HepG2 (cell line): Measurements from ENCODE around the gene KIAA1958. TPM values are rescaled to one million over a fixed set of nuclear protein-coding genes. Genes with fewer than 3 reads are reported as not detected.

Experiments
- BORCS8-MEF2B ChIP-seq: sonication (generic); formaldehyde crosslinking; IDR thresholded peaks from 2 replicates; pipeline ENCODE4 v1.8.0; 2022; ENCODE audit warnings: mild to moderate bottlenecking, missing genetic modification reagents
- CBFB ChIP-seq: sonication (generic); formaldehyde crosslinking; IDR thresholded peaks from 2 replicates; pipeline ENCODE4 v1.4.0; 2020; ENCODE audit warnings: missing genetic modification reagents
- PPARG ChIP-seq: conservative IDR thresholded peaks from 2 replicates; pipeline ENCODE4 v1.6.1; 2016; ENCODE audit warnings: missing biosample characterization, missing genetic modification reagents
- RFXANK ChIP-seq: IDR thresholded peaks from 2 replicates; pipeline ENCODE4 v1.6.1; 2016
- YY1 ChIP-seq: IDR thresholded peaks from 2 replicates; pipeline ENCODE4 v1.6.1; 2011; ENCODE audit warnings: low read length, low read depth, moderate library complexity, mild to moderate bottlenecking; ENCODE audit not compliant: insufficient read depth, insufficient replicate concordance
- ZNF253 ChIP-seq: sonication (generic); formaldehyde crosslinking; IDR thresholded peaks from 2 replicates; pipeline ENCODE4 v1.8.0; 2022; ENCODE audit warnings: mild to moderate bottlenecking, missing genetic modification reagents, borderline replicate concordance
- ZNF296 ChIP-seq: sonication (generic); formaldehyde crosslinking; conservative IDR thresholded peaks from 2 replicates; pipeline ENCODE4 v1.5.0; 2020; ENCODE audit warnings: mild to moderate bottlenecking, missing genetic modification reagents
- ZNF331 ChIP-seq: sonication (generic); formaldehyde crosslinking; IDR thresholded peaks from 2 replicates; pipeline ENCODE4 v1.4.0; 2020; ENCODE audit warnings: missing genetic modification reagents
- ZNF33A ChIP-seq: sonication (generic); formaldehyde crosslinking; IDR thresholded peaks from 2 replicates; pipeline ENCODE4 v1.5.1; 2020; ENCODE audit warnings: missing genetic modification reagents, mild to moderate bottlenecking, moderate library complexity, borderline replicate concordance
- ZNF501 ChIP-seq: sonication (generic); formaldehyde crosslinking; IDR thresholded peaks from 2 replicates; pipeline ENCODE4 v1.5.1; 2020; ENCODE audit warnings: mild to moderate bottlenecking, moderate library complexity, missing genetic modification reagents
- ZNF614 ChIP-seq: IDR thresholded peaks from 2 replicates; pipeline ENCODE4 v1.6.1; 2018; ENCODE audit warnings: missing biosample characterization, missing genetic modification reagents, inconsistent platforms, borderline replicate concordance
- ZNF772 ChIP-seq: sonication (generic); formaldehyde crosslinking; IDR thresholded peaks from 2 replicates; pipeline ENCODE4 v1.5.0; 2020; ENCODE audit warnings: mild to moderate bottlenecking, missing genetic modification reagents
- ZNF775 ChIP-seq: sonication (generic); formaldehyde crosslinking; IDR thresholded peaks from 2 replicates; pipeline ENCODE4 v1.4.0; 2020; ENCODE audit warnings: missing genetic modification reagents, mild to moderate bottlenecking, moderate library complexity, borderline replicate concordance
- ZSCAN31 ChIP-seq: sonication (generic); formaldehyde crosslinking; IDR thresholded peaks from 2 replicates; pipeline ENCODE4 v1.5.0; 2020; ENCODE audit warnings: low read depth, mild to moderate bottlenecking, missing genetic modification reagents
- polyA plus RNA-seq, 8 experiments: library from polyadenylated mRNA; depleted of rRNA in 3 of 8; stranded (reverse) in 7 of 8; unstranded in 1 of 8; fragments of >200 nt; fragmentation: Illumina TruSeq in 4 of 8; extraction: Trizol in 4 of 8; gene quantifications; 2 replicates each; pipeline versions ENCODE4 v1.2.1 to v1.2.3, GENCODE V29; 2011 to 2016; ENCODE audit warnings: low read depth in 4 of 8, missing spikeins in 1 of 8, mixed read lengths in 1 of 8; ENCODE audit not compliant: insufficient read depth in 1 of 8
- total RNA-seq, 5 experiments: library from RNA; depleted of rRNA; stranded (reverse); fragments of >200 nt; fragmentation: Illumina TruSeq; extraction: Trizol; gene quantifications; 2 replicates each; pipeline ENCODE4 v1.2.3, GENCODE V29; 2016; ENCODE audit warnings: low read depth in 1 of 5
- TF ChIP-seq, protein P1 (sequence below): IDR thresholded peaks from 2 replicates; pipeline ENCODE4 v1.6.1; 2018; ENCODE audit warnings: missing genetic modification reagents, mild to moderate bottlenecking, missing compliant biosample characterization
- TF ChIP-seq, protein P2 (sequence below): sonication (generic); formaldehyde crosslinking; IDR thresholded peaks from 2 replicates; pipeline ENCODE4; 2020; ENCODE audit warnings: missing genetic modification reagents, mild to moderate bottlenecking, borderline replicate concordance
- TF ChIP-seq, protein P3 (sequence below): sonication (generic); formaldehyde crosslinking; IDR thresholded peaks from 2 replicates; pipeline ENCODE4 v1.5.1; 2020; ENCODE audit warnings: missing genetic modification reagents, mild to moderate bottlenecking, borderline replicate concordance
- TF ChIP-seq, protein P4 (sequence below): sonication (generic); formaldehyde crosslinking; IDR thresholded peaks from 2 replicates; pipeline ENCODE4 v1.8.0; 2023; ENCODE audit warnings: mild to moderate bottlenecking, missing genetic modification reagents
- TF ChIP-seq, protein P5 (sequence below): sonication (generic); formaldehyde crosslinking; IDR thresholded peaks from 2 replicates; pipeline ENCODE4 v1.4.0; 2020; ENCODE audit warnings: mild to moderate bottlenecking, missing genetic modification reagents
- TF ChIP-seq, protein P6 (sequence below): sonication (generic); formaldehyde crosslinking; IDR thresholded peaks from 2 replicates; pipeline ENCODE4 v1.5.0; 2020; ENCODE audit warnings: missing genetic modification reagents

The KIAA1958 gene
- total and polyA plus RNA-seq, 2 of the 13 experiments (the other 11 are each of a cell fraction or from before 2014, with no cell fraction given) = 8.5 to 10.3 TPM

DNA sequence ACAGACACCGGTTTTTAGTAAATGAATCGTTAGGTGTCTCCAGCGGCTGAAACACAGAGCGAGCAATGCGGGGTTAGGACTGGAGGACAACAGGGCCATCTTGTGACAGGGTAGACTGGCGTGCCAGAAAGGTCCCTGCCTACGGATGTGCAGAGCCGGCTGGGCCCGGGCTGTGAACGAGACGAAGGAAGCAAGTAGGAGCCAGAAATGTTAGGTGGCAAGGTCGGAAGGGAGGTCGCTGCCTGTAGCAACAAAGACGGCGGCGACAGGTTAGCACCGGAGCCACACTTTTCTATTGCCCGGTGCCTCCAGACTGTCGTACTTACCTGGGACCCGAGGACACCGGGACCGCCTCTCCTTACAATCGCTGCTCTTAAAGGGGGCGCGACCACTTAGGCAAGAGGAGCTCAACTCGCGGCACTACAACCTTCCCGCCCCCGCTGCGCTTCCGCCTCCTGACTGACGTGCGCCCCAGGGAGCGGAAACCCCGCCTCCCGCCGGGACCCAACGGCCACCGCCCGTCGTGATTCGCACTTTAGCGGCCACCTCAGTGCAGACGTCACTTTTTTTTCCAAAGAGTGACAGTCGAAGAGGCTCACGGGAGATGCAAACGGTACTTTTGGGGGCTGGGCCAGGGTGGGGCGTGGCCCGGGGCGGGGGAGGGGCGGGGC lies 231.2 kb downstream of the KIAA1958 start, which contains the start of gene INIP (continued):
- TF ChIP-seq, protein P1, sequence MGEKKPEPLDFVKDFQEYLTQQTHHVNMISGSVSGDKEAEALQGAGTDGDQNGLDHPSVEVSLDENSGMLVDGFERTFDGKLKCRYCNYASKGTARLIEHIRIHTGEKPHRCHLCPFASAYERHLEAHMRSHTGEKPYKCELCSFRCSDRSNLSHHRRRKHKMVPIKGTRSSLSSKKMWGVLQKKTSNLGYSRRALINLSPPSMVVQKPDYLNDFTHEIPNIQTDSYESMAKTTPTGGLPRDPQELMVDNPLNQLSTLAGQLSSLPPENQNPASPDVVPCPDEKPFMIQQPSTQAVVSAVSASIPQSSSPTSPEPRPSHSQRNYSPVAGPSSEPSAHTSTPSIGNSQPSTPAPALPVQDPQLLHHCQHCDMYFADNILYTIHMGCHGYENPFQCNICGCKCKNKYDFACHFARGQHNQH (CRISPR knock-in tag) = peak; percentile 65
- peak; percentile 39; the same call in 1 of the 2 replicates for TF ChIP-seq CBFB (CRISPR knock-in tag)
- TF ChIP-seq, protein P2, sequence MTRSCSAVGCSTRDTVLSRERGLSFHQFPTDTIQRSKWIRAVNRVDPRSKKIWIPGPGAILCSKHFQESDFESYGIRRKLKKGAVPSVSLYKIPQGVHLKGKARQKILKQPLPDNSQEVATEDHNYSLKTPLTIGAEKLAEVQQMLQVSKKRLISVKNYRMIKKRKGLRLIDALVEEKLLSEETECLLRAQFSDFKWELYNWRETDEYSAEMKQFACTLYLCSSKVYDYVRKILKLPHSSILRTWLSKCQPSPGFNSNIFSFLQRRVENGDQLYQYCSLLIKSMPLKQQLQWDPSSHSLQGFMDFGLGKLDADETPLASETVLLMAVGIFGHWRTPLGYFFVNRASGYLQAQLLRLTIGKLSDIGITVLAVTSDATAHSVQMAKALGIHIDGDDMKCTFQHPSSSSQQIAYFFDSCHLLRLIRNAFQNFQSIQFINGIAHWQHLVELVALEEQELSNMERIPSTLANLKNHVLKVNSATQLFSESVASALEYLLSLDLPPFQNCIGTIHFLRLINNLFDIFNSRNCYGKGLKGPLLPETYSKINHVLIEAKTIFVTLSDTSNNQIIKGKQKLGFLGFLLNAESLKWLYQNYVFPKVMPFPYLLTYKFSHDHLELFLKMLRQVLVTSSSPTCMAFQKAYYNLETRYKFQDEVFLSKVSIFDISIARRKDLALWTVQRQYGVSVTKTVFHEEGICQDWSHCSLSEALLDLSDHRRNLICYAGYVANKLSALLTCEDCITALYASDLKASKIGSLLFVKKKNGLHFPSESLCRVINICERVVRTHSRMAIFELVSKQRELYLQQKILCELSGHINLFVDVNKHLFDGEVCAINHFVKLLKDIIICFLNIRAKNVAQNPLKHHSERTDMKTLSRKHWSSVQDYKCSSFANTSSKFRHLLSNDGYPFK (CRISPR knock-in tag) = peak; percentile 78; the same call in 1 of the 2 replicates
- TF ChIP-seq, protein P3, sequence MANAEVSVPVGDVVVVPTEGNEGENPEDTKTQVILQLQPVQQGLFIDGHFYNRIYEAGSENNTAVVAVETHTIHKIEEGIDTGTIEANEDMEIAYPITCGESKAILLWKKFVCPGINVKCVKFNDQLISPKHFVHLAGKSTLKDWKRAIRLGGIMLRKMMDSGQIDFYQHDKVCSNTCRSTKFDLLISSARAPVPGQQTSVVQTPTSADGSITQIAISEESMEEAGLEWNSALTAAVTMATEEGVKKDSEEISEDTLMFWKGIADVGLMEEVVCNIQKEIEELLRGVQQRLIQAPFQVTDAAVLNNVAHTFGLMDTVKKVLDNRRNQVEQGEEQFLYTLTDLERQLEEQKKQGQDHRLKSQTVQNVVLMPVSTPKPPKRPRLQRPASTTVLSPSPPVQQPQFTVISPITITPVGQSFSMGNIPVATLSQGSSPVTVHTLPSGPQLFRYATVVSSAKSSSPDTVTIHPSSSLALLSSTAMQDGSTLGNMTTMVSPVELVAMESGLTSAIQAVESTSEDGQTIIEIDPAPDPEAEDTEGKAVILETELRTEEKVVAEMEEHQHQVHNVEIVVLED (CRISPR knock-in tag) = peak; percentile 72
- no peak for TF ChIP-seq ZNF33A (CRISPR knock-in tag)
- TF ChIP-seq YY1 = peak; percentile 19
- TF ChIP-seq ZNF614 (CRISPR knock-in tag) = no peak
- 0 out of 2 replicates have a peak, but pooled peaks have one; percentile 16 for TF ChIP-seq ZNF331
- TF ChIP-seq ZSCAN31 (CRISPR knock-in tag) = no peak
- no peak for TF ChIP-seq RFXANK (CRISPR knock-in tag)
- no peak for TF ChIP-seq ZNF253 (CRISPR knock-in tag)
- no peak for TF ChIP-seq ZNF296 (CRISPR knock-in tag)
- TF ChIP-seq ZNF501 (CRISPR knock-in tag) = 0 out of 2 replicates have a peak, but pooled peaks have one; percentile 32
- TF ChIP-seq, protein P4, sequence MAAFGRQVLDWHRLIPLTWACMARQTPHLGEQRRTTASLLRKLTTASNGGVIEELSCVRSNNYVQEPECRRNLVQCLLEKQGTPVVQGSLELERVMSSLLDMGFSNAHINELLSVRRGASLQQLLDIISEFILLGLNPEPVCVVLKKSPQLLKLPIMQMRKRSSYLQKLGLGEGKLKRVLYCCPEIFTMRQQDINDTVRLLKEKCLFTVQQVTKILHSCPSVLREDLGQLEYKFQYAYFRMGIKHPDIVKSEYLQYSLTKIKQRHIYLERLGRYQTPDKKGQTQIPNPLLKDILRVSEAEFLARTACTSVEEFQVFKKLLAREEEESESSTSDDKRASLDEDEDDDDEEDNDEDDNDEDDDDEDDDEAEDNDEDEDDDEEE (CRISPR knock-in tag) = no peak
- no peak for TF ChIP-seq PPARG (CRISPR knock-in tag)
- no peak for TF ChIP-seq ZNF775 (CRISPR knock-in tag)
- no peak for TF ChIP-seq BORCS8-MEF2B (CRISPR knock-in tag)
- TF ChIP-seq, protein P5, sequence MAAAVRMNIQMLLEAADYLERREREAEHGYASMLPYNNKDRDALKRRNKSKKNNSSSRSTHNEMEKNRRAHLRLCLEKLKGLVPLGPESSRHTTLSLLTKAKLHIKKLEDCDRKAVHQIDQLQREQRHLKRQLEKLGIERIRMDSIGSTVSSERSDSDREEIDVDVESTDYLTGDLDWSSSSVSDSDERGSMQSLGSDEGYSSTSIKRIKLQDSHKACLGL (CRISPR knock-in tag) = peak; percentile 44; the same call in 1 of the 2 replicates
- TF ChIP-seq, protein P6, sequence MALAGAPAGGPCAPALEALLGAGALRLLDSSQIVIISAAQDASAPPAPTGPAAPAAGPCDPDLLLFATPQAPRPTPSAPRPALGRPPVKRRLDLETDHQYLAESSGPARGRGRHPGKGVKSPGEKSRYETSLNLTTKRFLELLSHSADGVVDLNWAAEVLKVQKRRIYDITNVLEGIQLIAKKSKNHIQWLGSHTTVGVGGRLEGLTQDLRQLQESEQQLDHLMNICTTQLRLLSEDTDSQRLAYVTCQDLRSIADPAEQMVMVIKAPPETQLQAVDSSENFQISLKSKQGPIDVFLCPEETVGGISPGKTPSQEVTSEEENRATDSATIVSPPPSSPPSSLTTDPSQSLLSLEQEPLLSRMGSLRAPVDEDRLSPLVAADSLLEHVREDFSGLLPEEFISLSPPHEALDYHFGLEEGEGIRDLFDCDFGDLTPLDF (CRISPR knock-in tag) = peak; percentile 72; the same call in 1 of the 2 replicates
- 0 out of 2 replicates have a peak, but pooled peaks have one; percentile 43 for TF ChIP-seq ZNF772 (CRISPR knock-in tag)
